Thyroid gland (tissue), 4 donors: ENCODE measurements around the gene DGAT2.

Source experiments
- CTCF ChIP-seq, 6 experiments: fragments of 200-600 bp in 3 of 6; fragments of 450-650 bp in 3 of 6; sonication (generic) in 3 of 6; IDR thresholded peaks; one replicate each; pipeline ENCODE4 v1.5.1; 2016 to 2019; ENCODE audit warnings: antibody characterized with exemption in 6 of 6, mild to moderate bottlenecking in 2 of 6, inconsistent platforms in 1 of 6, moderate library complexity in 1 of 6
- POLR2A ChIP-seq, 2 donors: fragments of 450-650 bp; IDR thresholded peaks; one replicate each; pipeline ENCODE4 v1.6.1; 2017; ENCODE audit warnings: antibody characterized with exemption in 2 of 2, mild to moderate bottlenecking in 2 of 2, moderate library complexity in 1 of 2

- TF ChIP-seq CTCF (IDR thresholded peaks at IDR 0.05) (no peak), POLR2A (IDR thresholded peaks at IDR 0.05) (no peak)
These were observed 35.0 kb upstream of the DGAT2 start for GRCh38 chr11:75733431-75734107.
